Coronary artery (tissue), 2 donors: Measurements from ENCODE around the gene TPO.

Experiments
- DNase-seq: peaks from one replicate; pipeline ENCODE4 v3.0.0-alpha.2; 2017; ENCODE audit warnings: low spot score
- H3K27ac ChIP-seq, 2 donors: fragments of 200-600 bp; sonication (generic); one replicate each; pipeline ENCODE4 v1.5.1; 2016 to 2019
- H3K4me3 ChIP-seq: fragments of 200-600 bp; sonication (generic); 2 replicates; pipeline ENCODE4 v1.5.1; 2016; ENCODE audit warnings: mild to moderate bottlenecking, moderate library complexity
- TF ChIP-seq, protein P1 (sequence below): fragments of 200-600 bp; sonication (generic); IDR thresholded peaks from one replicate; pipeline ENCODE4 v1.5.1; 2019; ENCODE audit warnings: antibody characterized with exemption

Gene TPO

DNA sequence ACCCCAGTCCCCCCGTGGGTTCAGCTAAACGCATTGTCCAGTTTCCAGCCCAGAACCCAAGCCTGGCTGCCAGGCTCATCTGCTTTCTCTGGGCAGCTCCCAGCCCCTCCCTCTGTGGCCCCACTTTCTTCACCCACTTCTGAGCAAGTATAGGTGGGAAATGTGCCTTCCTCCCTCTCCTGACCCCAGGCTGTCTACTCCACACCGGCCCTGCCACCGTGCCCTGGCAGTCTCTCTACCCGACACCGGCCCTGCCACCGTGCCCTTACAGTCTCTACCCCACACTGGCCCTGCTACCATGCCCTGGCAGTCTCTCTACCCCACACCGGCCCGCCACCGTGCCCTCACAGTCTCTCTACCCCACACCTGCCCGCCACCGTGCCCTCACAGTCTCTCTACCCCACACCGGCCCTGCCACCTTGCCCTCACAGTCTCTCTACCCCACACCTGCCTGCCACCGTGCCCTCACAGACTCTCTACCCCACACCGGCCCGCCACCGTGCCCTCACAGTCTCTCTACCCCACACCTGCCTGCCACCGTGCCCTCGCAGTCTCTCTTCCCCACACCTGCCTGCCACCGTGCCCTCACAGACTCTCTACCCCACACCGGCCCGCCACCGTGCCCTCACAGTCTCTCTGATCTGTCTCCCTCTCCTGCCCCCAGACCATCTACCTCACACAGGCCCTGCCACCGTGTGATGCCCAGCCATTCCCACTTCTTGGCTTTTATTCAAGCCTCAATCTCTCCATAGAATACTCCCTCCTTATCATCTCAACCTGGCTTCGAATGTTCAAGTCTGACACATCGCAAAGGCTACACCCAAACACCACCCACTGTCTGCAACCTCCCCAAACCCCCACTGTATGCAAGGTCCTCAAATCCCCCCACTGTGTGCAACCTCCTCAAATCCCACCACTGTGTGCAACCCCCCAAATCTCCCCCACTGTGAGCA is 108.9 kb downstream of the TPO start:
- no peak for DNase-seq
- H3K27ac ChIP-seq = no peak overlapping the region
- TF ChIP-seq, protein P1, sequence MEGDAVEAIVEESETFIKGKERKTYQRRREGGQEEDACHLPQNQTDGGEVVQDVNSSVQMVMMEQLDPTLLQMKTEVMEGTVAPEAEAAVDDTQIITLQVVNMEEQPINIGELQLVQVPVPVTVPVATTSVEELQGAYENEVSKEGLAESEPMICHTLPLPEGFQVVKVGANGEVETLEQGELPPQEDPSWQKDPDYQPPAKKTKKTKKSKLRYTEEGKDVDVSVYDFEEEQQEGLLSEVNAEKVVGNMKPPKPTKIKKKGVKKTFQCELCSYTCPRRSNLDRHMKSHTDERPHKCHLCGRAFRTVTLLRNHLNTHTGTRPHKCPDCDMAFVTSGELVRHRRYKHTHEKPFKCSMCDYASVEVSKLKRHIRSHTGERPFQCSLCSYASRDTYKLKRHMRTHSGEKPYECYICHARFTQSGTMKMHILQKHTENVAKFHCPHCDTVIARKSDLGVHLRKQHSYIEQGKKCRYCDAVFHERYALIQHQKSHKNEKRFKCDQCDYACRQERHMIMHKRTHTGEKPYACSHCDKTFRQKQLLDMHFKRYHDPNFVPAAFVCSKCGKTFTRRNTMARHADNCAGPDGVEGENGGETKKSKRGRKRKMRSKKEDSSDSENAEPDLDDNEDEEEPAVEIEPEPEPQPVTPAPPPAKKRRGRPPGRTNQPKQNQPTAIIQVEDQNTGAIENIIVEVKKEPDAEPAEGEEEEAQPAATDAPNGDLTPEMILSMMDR = no peak
- no peak overlapping the region for H3K4me3 ChIP-seq

DNA sequence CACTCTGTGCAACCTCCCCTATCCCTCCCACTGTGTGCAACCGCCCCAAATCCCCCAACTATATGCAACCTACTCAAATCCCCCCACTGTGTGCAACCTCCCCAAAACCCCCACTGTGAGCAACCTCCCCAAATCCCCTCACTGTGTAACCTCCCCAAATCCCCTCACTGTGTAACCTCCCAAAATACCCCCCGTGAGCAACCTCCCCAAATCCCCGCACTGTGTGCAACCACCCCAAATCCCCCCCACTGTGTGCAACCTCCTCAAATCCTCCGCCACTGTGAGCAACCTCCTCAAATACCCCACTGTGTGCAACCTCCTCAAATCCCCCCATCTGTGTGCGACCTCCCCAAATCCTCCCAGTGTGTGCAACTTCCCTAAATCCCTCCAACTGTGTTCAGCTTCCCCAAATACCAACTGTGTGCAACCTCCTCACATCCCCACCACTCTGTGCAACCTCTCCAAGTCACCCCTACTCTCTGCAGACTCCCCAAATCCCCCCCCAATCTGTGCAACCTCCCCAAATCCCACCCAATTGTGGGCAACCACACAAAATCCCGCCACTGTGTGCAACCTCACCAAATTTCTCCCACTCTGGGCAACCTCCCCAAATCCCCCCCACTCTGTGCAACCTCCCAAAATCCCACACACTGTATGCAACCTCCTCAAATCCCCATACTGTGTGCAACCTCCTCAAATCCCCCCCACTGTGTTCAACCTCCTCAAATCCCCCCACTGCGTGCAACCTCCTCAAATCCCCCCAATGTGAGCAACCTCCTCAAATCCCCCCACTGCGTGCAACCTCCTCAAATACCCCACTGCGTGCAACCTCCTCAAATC is 114.1 kb downstream of the TPO start:
- DNase-seq = no peak
- Histone ChIP-seq H3K4me3 (no peak overlapping the region), H3K27ac (no peak overlapping the region)
- TF ChIP-seq, protein P1 = no peak

DNA sequence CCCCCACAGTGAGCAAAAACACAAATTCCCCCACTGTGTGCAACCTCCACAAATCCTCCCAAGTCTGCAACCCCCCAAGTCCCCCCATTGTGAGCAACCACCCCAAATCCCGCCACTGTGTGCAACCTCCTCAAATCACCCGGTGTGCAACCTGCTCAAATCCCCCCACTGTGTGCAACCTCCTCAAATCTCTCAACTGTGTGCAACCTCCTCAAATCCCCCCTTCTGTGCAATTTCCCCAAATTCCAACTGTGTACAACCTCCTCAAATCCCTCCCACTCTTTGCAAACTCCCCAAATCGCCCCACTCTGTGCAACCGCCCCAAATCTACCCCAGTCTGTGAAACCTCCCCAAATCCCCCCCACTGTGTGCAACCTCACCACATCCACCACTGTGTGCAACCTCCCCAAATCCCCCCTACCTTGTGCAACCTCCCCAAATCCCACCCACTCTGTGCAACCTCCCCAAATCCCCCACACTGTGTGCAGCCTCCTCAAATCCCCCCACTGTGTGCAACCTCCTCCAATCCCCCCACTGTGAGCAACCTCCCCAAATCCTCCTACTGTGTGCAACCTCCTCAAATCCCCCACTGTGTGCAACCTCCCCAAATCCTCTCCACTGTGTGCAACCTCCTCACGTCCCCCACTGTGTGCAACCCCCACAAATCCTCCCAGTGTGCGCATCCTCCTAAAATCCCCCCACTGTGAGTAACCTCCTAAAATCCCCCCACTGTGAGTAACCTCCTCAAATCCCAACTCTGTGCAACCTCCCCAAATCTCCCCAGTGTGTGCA is 115.2 kb downstream of the TPO start:
- TF ChIP-seq, protein P1 = no peak
- H3K4me3 ChIP-seq = no peak overlapping the region
- no peak overlapping the region for H3K27ac ChIP-seq
- DNase-seq = no peak

DNA sequence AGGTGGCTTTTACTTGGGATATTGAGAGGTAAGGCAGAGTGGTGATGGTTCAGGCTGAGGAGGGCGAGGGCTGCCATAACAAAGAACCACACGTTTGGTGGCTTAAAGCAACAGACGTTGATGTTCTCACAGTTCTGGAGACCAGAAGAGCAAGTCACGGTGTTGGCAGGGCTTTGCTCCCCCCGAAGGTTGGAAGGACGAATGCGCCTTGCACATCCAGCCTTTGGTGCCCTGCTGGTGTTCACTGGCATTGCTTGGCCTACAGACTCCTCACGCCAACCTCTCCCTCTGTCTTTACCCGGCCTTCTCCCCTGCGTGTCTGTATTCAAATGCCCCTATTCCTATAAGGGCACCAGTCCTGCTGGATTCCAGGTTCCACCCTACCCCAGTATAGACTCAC is 125.4 kb downstream of the TPO start:
- TF ChIP-seq, protein P1 = no peak
- Histone ChIP-seq H3K4me3 (no peak overlapping the region), H3K27ac (no peak overlapping the region)
- no peak for DNase-seq

DNA sequence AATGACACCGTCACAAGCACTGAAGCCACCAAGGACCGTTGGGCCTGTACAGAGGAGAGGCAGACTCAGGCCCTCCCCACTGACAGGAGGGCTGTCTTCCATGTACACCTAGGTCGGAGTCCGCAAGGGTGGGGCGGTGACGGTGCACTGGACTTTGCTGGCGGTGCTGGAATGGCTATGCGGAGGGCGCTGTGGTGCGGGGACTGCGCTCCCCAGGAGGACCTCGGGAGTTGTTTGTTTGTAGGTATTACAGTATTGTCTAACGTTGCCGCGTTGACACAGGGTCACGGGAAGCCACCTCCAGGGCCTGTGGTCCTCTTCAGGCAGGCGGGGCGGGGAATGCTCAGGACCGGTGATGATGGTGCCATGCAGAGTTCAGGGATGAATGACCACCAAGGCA is 126.2 kb downstream of the TPO start:
- no peak for DNase-seq
- H3K27ac ChIP-seq = no peak overlapping the region
- TF ChIP-seq, protein P1 = no peak
- no peak overlapping the region for H3K4me3 ChIP-seq

DNA sequence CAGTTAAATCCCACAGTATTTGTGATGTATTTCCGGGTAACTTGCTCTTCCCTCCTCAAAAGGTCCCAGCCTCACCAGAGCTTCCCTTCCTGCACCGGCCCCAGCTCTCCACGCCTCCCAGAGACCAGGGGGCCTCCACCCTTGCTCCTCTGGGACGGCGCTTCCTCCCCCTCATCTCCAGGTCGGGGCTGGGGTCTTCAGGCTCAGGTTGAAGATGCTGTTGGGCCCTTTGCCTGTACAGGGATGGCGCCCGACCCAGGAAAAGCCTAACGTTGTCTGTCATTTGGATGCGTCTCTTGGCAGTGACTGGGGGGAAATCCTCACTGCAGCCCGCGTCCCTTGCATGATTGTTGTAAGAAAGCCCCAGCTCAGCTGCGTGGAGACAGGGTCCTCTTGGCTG is 126.7 kb downstream of the TPO start:
- DNase-seq = no peak
- Histone ChIP-seq H3K27ac (no peak overlapping the region), H3K4me3 (no peak overlapping the region)
- TF ChIP-seq, protein P1 = no peak
